HG03439 (cell line): Measurements from ENCODE around the gene SCLT1.
A peak's percentile ranks its signal among the peaks of the same experiment; 100 is the strongest.
"Not testable (repeated sequence)": the region's sequence is repeated elsewhere in the genome, so short reads cannot be mapped to it uniquely, and the experiment has no call there.

Source experiments
- ATAC-seq: cut with Tn5 transposase; IDR thresholded peaks from one replicate; pipeline ENCODE4 v1.9.1; 2021; ENCODE audit warnings: mild to moderate bottlenecking, moderate library complexity; ENCODE audit not compliant: unreplicated experiment

The SCLT1 gene

DNA sequence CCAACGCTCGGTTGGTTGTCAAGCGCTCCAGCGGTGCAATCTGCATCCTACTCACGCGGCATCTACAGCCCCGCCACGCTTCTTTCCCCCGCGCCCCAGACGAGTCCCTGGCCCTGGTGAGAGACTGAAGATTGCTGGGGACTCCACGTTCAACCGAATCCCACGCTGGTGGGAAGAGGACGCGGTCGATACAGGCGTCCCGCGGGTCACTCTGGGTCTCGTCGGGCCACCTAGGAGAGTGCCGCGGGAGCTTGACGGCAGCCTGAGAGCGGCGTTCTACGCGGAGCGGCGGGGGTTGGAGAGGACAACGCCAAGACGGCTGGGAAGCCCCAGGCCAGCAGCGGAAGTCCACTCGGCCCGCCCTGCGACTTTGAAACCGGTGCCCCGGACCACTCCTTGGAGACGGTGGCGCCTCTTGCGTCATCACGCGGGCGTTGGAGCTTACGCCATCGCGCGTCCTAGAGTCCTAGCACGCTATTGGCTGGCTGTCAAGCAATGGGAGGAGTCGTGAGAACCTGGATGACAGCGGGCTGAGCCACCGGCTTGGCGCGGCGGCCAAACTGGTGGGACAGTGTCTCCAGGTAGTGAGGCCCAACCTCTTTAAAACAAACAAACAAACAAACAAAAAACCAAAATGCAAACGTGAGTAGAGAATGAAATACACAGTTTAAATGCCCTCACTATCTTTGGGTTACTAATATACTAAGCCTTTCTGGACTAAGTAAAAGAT lies at the start of gene SCLT1:
Gene SCLT1 (minus strand): TSS at position 349 of the 730 bp plus-strand sequence. CDS start 436 bp downstream, outside the sequence.
- ATAC-seq: peak; percentile 95

DNA sequence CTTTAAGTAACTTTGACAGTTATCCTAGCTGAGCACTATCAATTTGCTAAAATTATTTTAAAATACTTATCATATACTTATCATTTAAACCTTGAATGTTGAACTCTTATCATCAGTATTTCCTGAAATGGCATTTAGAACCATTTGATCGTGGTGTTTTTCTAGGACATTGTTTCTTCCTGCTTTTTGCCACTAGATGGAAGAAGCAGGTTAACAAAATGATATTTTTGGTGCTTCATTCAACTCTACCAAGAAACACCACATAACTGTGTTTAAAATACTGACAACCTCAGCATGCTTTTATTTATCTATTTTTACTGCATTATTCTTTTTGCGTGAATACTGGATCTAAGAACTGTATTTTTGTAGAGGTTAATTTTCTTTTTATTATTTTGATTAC lies 47.2 kb upstream of the SCLT1 start:
- no peak for ATAC-seq

DNA sequence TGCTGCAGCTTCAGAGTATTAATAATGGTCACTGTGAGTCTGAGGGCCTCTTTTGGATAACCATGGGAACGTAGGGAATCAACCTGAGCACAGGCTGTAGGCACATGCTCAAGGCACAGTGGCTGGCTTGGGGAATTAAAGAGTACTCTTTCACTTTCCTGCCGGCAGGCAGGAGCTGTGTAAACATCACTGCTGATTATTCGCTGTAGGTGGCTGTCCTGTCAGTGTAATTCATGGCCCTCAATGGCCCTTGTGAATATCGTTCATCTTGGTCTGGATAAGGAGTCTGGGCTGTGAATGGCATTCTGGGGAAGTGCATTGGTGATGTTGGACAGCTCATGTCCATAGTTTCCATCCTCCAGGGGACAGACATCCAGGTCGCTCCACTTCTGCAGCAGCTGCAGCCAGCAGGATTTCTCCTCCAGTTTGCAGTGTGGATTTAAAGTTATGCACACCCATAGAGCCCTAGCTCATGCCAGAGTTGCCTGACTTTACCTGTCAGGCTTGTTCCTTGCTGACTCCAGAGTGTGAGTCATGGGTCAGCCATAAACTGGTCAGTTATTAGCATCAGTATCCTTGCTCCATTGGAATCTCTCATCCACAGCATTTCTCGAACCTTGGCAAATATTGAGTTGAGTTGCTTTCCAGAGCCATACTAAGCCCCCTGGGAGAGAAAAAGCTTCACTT lies 45.6 kb upstream of the SCLT1 start:
- no peak for ATAC-seq

DNA sequence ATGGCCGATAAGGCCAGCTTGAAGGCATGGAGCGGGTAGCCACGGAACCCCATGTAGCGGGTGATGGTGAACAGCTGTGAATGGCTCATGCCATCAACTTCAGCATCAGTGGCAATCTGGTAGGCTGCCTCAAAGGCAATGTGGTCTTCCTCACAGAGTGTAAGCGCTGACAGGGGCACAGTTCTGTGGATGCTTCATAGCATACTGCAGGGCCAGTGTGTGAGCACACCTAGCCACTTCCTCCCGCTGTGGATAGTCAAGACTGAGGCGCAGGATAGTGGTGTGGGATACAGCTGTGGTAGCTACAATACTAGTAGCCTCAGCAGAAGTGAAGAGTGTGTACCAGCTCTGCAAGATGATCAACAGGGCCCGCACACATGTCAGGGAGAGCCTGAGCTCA lies 43.1 kb upstream of the SCLT1 start:
- ATAC-seq: no peak

DNA sequence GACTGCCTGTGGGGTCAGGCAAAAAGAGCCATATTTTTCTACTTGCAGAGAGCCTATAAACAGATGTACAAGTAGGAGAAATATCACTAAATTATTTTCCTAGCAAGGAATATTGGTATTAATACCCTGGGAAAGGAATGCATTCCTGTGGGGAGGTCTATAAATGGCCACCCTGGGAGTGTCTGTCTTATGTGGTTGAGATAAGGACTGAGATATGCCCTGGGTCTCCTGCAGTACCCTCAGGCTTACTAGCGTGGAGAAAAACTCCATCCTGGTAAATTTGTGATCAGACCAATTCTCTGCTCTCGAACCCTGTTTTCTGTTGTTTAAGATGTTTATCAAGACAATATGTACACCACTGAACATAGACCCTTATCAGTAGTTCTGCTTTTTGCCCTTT lies 38.0 kb upstream of the SCLT1 start:
- no peak for ATAC-seq

DNA sequence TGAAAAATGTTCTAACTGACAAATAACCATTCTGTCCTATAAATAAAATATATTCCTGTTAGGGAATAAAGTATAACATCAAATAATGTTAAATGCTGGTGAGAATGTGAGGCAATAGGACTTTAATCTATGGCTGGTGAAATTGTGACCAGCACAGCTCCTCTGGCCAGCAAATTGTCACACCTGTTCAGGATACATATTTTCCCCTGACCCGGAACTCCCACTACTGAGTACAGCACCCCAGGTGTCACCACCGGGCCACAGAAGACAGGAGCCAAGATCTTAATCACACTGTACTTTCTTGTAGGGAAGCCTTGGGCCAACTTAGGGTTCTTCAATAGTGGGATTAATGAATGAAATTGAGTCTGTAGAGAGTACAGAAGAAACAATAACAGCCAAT lies 35.8 kb upstream of the SCLT1 start:
- no peak for ATAC-seq

DNA sequence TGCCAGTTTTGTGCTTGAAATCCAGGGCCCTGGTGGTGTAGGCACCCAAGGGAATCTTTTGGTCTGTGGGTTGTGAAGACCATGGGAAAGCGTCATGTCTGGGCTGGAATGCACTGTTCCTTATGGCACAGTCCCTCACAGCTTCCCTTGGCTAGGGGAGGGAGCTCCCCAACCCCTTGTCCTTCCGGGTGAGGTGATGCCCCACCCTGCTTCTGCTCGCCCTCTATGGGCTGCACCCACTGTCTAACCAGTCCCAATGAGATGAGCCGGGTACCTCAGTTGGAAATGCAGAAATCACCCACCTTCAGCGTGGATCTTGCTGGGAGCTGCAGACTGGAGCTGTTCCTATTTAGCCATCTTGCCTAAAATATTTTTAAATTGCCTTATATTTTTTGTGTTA lies 33.3 kb upstream of the SCLT1 start:
- not testable (repeated sequence) for ATAC-seq

DNA sequence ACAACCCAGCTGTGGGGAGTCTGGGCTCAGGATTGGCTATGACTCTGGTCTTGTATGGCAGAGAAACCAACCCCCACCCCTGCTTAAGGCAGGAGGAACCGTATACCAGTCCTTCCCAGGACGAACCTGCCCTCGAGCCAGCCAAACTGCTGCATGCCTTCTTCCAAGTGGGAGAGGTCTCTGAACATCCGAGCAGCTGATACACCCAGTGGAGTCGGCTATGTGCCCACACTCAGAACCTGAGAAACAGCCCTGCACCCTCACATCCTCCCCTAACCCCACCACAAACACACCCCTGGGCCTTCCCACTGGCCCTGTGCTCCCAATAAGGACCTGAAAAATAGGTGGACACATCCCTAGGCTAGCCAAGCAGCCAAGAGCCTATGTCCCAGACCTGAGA lies 24.4 kb upstream of the SCLT1 start:
- ATAC-seq: no peak

DNA sequence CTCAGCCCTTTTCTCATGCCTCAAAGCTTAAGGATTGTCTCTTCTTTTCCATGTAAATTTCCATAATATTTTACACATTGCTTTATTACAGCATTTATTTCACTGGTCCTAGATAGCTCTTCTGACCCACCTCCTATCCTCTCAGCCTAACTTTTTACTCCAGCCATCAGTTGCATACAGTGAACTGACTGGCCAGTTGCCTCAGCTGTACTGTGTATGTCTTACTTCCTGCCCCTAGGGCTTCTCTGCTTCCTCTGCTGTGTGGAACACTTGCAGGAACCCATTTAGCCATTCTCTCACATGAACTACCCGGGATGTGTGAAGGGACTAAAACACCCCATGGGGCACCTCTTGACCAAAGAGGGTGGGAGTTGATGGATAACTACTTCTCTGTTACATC lies 20.6 kb upstream of the SCLT1 start:
- no peak for ATAC-seq

DNA sequence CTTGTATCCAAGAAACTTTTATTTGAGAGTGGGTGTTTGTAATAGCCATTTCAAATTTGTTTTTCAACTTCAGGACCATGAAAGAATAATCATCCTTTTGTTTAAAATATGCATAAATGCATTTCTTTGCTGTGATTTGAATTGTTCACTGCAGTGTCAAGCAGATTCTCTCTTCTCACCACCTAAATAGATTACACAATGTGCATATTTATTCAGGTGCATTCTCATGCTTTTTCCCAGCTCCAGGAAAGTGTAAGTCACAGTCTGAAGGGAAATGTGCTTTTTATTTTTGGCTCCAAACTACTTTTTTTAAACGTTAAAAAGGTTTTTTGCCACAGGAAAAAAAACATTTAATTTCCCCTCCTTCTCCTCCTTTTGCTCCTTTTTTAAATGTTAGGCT lies 20.1 kb upstream of the SCLT1 start:
- no peak for ATAC-seq

DNA sequence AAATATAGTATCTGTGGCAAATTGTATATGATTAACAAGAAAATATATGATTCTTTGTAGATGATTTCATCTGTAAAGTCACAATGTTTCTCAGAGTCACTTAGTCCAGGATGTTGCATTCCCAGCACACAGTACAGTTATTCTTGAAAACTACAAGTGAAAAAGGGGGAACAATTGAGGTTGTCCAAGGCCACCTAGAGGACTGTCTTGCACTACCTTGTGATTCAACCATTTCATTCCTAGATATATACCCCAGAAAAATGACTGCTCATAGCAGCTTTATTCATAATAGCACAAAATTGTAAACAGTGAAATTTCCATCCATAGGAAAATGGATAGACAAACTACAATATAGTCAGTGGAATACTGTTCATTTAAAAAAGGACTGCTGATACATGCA lies 18.6 kb upstream of the SCLT1 start:
- no peak for ATAC-seq

DNA sequence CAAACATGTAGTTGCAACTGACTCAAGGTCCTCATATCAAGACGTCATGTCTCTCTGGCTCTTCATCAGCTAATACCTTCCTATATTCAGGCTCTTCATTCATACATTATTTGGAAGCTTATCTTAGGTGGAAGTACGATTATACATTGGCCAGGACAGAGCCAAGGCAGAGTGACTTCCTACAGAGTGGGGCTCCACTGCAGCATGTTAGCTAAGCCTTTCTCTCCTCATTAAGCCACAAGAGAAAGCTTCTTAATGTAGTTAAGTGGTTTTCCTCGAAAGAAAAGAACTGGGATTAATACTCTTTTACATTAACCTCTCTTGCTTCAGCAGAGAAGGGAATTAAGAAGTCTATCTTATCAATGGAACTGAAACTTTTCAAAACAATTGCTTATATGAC lies 17.6 kb upstream of the SCLT1 start:
- no peak for ATAC-seq

DNA sequence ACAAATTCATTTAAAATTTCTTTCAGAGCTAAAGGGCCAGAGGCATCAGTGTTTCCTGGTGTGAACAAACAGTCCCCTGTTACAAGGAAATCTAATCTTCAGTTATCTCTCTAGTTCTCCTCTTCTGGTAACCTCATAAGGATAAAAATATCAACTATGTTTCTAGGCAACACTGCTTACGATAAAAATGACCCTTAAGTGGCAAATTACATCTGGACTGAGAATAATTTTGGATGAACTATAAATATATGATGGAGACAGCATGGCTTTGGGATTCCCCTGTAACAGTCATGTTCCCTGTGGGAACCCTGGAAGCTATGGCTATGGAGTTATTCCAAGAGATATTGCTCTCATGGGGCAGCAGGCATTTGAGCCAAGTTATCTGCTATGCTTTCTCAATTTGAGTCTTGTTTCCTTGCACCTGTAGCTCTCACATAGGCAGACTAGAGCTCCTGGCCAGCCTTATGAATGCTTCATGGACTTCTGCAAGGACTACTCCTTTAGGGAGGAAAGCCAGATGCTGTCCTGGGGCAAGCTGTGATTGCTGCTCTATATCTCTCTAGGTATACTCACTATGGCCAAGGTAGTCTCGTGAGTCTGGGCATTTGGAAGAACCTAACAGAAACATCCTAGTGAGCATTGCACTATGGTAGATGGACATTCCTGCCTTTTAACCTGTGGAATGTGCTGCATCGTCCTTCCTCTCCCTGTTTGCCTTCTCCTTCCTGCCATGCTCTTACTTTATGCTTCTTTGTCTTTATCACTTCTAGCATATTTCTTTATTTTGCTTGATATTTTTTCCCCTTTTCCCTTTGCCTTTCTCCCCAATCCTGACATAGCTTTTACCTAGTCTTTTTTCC lies 16.9 kb upstream of the SCLT1 start:
- ATAC-seq: no peak

DNA sequence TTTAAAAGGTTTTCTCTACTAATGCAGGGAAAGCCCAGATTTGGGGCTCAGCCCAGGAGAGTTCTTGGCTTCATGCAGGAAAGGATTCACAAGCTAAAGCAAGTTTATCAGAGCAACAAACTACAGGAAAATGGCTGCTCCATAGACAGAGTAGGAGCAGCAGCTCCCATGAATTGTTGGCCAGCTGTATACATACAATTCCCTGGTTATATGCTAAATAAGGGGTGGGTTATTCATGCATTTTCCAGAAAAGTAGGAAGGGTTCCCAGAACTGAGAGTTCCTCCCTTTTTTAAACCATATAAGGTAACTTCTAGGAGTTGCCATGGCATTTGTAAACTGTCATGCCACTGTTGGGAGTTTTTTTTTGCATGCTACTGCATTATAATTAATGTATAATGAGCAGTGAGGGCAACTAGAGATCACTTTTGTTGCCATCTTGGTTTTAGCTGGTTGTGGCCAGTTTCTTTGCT lies 5.2 kb upstream of the SCLT1 start:
- no peak for ATAC-seq

DNA sequence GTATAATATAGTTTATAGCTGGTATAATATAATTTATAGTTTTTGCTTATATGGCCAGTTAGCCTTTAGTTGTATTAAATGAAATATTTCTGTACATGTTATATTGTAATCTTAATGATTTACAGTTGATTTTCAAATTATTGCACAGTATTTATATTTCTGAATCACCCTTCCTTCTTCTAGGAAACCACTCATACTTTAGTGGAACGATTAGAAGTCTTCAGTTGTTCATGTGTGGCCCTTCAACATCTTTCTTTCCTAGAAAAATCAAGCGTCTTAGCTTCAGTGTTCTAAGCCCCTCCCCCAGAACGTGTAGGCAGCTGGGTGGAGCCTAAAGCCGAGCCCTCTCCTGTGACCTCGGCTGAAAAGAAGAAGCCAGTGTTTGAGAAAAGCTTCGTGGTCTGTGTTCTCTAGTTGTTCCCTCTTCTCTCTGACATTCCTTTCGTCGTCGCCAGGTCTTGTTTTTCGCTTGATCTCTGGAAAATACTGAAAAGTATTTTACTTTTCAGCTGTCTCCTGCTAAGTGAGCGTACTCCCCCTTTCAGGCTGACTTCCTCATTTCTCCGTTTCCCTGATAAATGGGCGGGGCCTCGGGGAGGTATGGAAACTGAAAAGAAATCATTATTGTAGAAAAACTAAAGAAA lies 2.6 kb upstream of the SCLT1 start, which contains the start of gene C4orf33:
Gene C4orf33 (plus strand): TSS at position 342 of the 644 bp plus-strand sequence. CDS start 6,459 bp downstream, outside the sequence.
- peak; percentile 47 for ATAC-seq

DNA sequence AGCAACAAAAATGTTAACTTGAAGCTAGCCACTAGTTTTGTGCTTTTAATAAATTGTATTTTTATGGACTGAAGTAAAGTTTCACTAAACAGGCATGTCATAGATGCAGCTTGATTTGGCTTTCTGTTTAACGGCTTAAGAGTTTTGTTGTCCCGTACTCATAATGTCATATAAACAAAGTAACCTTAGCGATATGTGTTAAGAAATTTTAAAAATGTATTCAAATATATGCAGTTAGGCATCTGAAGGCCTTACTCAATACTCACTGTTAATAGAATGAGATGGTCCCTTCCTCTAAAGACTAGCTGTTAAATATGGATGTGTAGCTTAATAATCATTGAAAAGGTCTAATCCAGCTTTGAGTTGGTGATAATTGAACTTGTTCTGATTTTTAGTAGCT lies 1.0 kb upstream of the SCLT1 start:
- no peak for ATAC-seq

DNA sequence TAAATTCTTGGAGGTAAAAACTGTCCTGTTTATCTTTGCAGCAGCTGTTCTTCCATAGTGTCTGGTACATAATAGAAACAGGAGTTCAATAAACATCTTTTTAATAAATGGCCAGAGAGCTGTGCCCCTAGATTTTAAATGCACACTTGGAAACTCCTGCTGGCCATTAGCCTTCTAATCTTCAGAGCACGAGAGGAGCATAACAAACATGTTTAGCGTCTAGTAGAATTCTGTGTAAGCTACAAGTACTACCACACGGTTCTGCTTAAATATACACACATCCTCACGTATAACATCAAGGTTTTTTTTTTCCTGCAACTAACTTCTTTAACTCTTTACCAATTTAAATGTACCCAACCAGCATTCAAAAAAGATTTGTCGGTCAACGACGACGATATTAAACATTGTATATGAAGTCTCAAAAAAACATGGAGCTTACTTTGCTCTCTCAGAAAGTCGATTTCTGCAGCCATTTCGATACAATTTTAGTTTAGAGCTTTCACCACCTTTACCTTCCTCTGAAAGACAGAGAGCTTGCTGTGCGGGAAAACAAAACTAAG lies 628 bp downstream of the SCLT1 start:
- no peak for ATAC-seq

DNA sequence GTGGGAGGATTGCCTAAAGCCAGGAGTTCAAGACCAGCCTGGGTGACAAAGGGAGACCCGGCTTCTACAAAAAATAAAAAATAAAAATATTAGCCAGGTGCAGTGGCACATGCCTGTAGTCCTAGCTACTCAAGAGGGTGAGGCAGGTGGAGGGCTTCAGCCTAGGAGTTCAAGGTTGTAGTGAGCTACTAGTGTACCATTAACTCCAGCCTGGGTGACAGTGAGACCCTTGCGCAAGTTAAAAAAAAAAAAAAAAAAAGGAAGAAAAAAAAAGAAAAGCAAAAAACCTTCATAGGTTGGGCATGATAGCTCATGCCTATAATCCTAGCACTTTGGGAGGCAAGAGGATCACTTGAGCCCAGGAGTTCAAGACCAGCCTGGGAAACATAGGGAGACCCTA lies 5.8 kb downstream of the SCLT1 start:
- no peak for ATAC-seq

DNA sequence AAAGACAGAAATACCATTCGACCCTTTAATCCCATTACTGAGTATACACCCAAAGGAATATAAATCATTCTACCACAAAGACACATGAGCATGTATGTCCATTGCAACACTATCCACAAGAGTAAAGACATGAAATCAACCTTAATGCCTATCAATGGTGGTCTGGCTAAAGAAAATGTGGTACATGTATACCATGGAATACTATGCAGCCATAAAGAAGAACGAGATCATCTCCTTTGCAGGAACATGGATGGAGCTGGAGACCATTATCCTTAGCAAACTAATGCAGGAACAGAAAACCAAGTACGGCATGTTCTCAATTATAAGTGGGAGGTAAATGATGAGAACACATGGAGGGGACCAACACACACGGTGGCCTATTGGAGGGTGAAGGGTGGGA lies 7.9 kb downstream of the SCLT1 start:
- no peak for ATAC-seq

DNA sequence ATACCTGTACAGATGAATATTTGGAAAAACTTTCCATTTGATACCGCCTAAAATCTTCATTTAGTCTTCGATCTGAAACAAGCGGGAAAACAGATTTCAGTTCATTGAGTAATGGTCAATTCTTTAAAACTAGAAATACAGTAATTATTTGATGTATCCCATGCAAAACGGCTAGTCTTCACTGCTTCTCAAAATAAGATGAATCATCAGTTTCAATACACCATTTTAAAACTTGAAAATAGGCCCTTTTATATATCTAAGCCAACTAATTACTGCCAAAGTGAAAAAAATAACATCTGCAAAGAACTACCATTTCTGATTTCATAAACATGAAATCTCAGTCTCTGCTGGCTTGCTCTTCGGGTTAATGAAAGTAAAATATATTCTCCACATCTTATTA lies 11.0 kb downstream of the SCLT1 start:
- ATAC-seq: no peak

DNA sequence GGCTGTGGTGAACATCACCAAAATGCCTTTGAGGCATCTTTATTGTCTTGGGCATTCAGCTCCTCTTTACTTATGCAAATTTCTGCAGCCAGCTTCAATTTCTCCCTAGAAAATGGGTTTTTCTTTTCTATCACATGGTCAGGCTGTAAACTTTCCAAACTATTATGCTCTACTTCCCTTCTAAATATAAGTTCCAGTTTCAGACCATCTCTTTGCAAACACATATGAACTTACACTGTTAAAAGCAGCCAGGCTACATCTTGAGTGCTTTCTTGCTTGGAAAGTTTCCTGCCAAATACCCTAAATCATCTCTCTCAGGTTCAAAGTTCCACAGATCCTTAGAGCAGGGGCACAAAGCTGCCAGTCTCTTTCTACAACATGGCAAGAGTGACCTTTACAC lies 13.2 kb downstream of the SCLT1 start:
- ATAC-seq: no peak
